ENCODE data around the gene CEACAM19. TPM values are rescaled to one million over a fixed set of nuclear protein-coding genes. Genes with fewer than 3 reads are reported as not detected.

Gene CEACAM19
- total and polyA plus RNA-seq, 2 of the 8 experiments (the other 6 are each of a cell fraction or from before 2014, with no cell fraction given): 3.1 to 3.4 TPM

DNA sequence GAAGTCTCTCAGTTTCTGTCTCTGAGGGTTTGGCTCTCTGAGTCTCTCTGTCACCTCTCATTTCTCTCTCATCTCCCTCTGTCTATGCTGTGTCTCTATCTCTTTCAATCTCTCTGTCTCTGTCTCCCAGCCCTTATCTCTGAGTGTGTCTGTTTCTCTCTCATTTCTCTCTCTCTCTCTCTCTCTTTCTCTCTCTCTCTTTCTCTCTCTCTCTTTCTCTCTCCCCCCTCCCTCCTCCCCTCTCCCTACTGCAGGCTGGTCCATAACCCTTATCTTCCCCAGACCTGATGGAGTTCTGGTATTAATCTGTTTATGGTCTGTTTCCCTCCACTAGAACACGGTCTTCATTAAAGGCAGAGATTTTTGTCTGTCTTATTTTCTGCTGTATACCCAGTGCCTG, 28.9 kb upstream of the CEACAM19 start (continued):
- TF ChIP-seq, protein P1, sequence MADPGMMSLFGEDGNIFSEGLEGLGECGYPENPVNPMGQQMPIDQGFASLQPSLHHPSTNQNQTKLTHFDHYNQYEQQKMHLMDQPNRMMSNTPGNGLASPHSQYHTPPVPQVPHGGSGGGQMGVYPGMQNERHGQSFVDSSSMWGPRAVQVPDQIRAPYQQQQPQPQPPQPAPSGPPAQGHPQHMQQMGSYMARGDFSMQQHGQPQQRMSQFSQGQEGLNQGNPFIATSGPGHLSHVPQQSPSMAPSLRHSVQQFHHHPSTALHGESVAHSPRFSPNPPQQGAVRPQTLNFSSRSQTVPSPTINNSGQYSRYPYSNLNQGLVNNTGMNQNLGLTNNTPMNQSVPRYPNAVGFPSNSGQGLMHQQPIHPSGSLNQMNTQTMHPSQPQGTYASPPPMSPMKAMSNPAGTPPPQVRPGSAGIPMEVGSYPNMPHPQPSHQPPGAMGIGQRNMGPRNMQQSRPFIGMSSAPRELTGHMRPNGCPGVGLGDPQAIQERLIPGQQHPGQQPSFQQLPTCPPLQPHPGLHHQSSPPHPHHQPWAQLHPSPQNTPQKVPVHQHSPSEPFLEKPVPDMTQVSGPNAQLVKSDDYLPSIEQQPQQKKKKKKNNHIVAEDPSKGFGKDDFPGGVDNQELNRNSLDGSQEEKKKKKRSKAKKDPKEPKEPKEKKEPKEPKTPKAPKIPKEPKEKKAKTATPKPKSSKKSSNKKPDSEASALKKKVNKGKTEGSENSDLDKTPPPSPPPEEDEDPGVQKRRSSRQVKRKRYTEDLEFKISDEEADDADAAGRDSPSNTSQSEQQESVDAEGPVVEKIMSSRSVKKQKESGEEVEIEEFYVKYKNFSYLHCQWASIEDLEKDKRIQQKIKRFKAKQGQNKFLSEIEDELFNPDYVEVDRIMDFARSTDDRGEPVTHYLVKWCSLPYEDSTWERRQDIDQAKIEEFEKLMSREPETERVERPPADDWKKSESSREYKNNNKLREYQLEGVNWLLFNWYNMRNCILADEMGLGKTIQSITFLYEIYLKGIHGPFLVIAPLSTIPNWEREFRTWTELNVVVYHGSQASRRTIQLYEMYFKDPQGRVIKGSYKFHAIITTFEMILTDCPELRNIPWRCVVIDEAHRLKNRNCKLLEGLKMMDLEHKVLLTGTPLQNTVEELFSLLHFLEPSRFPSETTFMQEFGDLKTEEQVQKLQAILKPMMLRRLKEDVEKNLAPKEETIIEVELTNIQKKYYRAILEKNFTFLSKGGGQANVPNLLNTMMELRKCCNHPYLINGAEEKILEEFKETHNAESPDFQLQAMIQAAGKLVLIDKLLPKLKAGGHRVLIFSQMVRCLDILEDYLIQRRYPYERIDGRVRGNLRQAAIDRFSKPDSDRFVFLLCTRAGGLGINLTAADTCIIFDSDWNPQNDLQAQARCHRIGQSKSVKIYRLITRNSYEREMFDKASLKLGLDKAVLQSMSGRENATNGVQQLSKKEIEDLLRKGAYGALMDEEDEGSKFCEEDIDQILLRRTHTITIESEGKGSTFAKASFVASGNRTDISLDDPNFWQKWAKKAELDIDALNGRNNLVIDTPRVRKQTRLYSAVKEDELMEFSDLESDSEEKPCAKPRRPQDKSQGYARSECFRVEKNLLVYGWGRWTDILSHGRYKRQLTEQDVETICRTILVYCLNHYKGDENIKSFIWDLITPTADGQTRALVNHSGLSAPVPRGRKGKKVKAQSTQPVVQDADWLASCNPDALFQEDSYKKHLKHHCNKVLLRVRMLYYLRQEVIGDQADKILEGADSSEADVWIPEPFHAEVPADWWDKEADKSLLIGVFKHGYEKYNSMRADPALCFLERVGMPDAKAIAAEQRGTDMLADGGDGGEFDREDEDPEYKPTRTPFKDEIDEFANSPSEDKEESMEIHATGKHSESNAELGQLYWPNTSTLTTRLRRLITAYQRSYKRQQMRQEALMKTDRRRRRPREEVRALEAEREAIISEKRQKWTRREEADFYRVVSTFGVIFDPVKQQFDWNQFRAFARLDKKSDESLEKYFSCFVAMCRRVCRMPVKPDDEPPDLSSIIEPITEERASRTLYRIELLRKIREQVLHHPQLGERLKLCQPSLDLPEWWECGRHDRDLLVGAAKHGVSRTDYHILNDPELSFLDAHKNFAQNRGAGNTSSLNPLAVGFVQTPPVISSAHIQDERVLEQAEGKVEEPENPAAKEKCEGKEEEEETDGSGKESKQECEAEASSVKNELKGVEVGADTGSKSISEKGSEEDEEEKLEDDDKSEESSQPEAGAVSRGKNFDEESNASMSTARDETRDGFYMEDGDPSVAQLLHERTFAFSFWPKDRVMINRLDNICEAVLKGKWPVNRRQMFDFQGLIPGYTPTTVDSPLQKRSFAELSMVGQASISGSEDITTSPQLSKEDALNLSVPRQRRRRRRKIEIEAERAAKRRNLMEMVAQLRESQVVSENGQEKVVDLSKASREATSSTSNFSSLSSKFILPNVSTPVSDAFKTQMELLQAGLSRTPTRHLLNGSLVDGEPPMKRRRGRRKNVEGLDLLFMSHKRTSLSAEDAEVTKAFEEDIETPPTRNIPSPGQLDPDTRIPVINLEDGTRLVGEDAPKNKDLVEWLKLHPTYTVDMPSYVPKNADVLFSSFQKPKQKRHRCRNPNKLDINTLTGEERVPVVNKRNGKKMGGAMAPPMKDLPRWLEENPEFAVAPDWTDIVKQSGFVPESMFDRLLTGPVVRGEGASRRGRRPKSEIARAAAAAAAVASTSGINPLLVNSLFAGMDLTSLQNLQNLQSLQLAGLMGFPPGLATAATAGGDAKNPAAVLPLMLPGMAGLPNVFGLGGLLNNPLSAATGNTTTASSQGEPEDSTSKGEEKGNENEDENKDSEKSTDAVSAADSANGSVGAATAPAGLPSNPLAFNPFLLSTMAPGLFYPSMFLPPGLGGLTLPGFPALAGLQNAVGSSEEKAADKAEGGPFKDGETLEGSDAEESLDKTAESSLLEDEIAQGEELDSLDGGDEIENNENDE (IDR thresholded peaks at IDR 0.05; ENCODE audit: insufficient replicate concordance, low read length): no peak
- TF ChIP-seq GTF2F1 (IDR thresholded peaks at IDR 0.05; ENCODE audit: borderline replicate concordance, low read depth, low read length): no peak
